Fibroblast of lung (primary cell): ENCODE data around the gene CAPN13. TPM values are rescaled to one million over a fixed set of nuclear protein-coding genes. Genes with fewer than 3 reads are reported as not detected.

Experiments used
- DNase-seq, 2 donors: peaks; one replicate each; pipeline versions ENCODE4 v3.0.0 to v3.0.0-alpha.2; 2010; ENCODE audit warnings: low read depth in 2 of 2
- H2AFZ ChIP-seq: 2 replicates; pipeline ENCODE4 v1.5.1; 2012; ENCODE audit warnings: low read length, control low read depth, inconsistent platforms
- H3K27ac ChIP-seq: 2 replicates; pipeline ENCODE4 v1.5.1; 2011; ENCODE audit warnings: low read length, control low read depth; ENCODE audit not compliant: insufficient read depth
- H3K27me3 ChIP-seq: 2 replicates; pipeline ENCODE4 v1.5.1; 2011; ENCODE audit warnings: mild to moderate bottlenecking, low read length; ENCODE audit not compliant: control insufficient read depth, insufficient read depth
- H3K36me3 ChIP-seq: 2 replicates; pipeline ENCODE4 v1.5.1; 2011; ENCODE audit warnings: low read length; ENCODE audit not compliant: control insufficient read depth, insufficient read depth
- H3K4me1 ChIP-seq: 2 replicates; pipeline ENCODE4 v1.5.1; 2011; ENCODE audit warnings: low read length; ENCODE audit not compliant: control insufficient read depth, insufficient read depth; ENCODE audit errors: extremely low read depth
- H3K4me2 ChIP-seq: 2 replicates; pipeline ENCODE4 v1.5.1; 2011; ENCODE audit warnings: low read length, control low read depth; ENCODE audit not compliant: insufficient read depth; ENCODE audit errors: extremely low read depth
- H3K4me3 ChIP-seq, 4 experiments: fragments of 200-600 bp in 1 of 4; sonication (generic) in 1 of 4; replicated peaks in 1 of 4; 2 replicates each; pipeline ENCODE4 v1.5.1; 2011 to 2016; ENCODE audit warnings: low read length in 4 of 4, low read depth in 3 of 4, mild to moderate bottlenecking in 3 of 4, control low read depth in 2 of 4, inconsistent platforms in 1 of 4, mixed read lengths in 1 of 4; ENCODE audit not compliant: insufficient read depth in 1 of 4; ENCODE audit errors: control extremely low read depth in 1 of 4
- H3K79me2 ChIP-seq: 2 replicates; pipeline ENCODE4 v1.5.1; 2012; ENCODE audit warnings: mild to moderate bottlenecking, low read length, inconsistent platforms; ENCODE audit not compliant: control insufficient read depth, insufficient read depth
- H3K9ac ChIP-seq: 2 replicates; pipeline ENCODE4 v1.5.1; 2011; ENCODE audit warnings: mild to moderate bottlenecking, low read length, control low read depth; ENCODE audit not compliant: insufficient read depth
- H3K9me3 ChIP-seq: 2 replicates; pipeline ENCODE4 v1.5.1; 2012; ENCODE audit warnings: low read depth, low read length; ENCODE audit not compliant: control insufficient read depth, insufficient read depth
- H4K20me1 ChIP-seq: 2 replicates; pipeline ENCODE4 v1.5.1; 2011; ENCODE audit warnings: low read length; ENCODE audit not compliant: control insufficient read depth, insufficient read depth; ENCODE audit errors: extremely low read depth
- EZH2 ChIP-seq: IDR thresholded peaks from 2 replicates; pipeline ENCODE4 v1.5.1; 2012; ENCODE audit warnings: low read length, control low read depth, mild to moderate bottlenecking; ENCODE audit errors: missing control alignments
- polyA plus RNA-seq, 2 donors: library from polyadenylated mRNA; depleted of rRNA in 1 of 2; stranded (reverse) in 1 of 2; unstranded in 1 of 2; fragments of >200 nt; gene quantifications; 2 replicates each; pipeline ENCODE4 v1.2.1, GENCODE V29; 2011 to 2012; ENCODE audit warnings: missing spikeins in 1 of 2
- total RNA-seq: library from RNA; depleted of rRNA; stranded (reverse); fragments of >200 nt; gene quantifications from 2 replicates; pipeline ENCODE4 v1.2.1, GENCODE V29; 2014
- TF ChIP-seq, protein P1 (sequence below), 2 donors: IDR thresholded peaks in 1 of 2; conservative IDR thresholded peaks in 1 of 2; 1 replicate in 1 of 2; 2 replicates in 1 of 2; pipeline ENCODE4 v1.5.1; 2011 to 2012; ENCODE audit warnings: low read length in 2 of 2, control low read depth in 1 of 2, inconsistent platforms in 1 of 2, low read depth in 1 of 2, mild to moderate bottlenecking in 1 of 2

CAPN13 gene
- total and polyA plus RNA-seq, 2 donors (not counting 1 experiment from before 2014, with no cell fraction given) = not detected

- Histone ChIP-seq H2AFZ (no peak overlapping the region), H3K79me2 (no peaks in the 10 kb centered on the region), H3K27me3 (no peaks in the 10 kb centered on the region), H3K9ac (no peak overlapping the region), H3K4me2 (no peak overlapping the region), H3K4me3 (no peak overlapping the region), H3K36me3 (no peaks in the 10 kb centered on the region), H3K27ac (no peak overlapping the region), H4K20me1 (no peaks in the 10 kb centered on the region), H3K9me3 (no peaks in the 10 kb centered on the region), H3K4me1 (no peaks in the 10 kb centered on the region)
- peak; percentile 33 to 42 for DNase-seq
- no peak for TF ChIP-seq EZH2
- TF ChIP-seq, protein P1, sequence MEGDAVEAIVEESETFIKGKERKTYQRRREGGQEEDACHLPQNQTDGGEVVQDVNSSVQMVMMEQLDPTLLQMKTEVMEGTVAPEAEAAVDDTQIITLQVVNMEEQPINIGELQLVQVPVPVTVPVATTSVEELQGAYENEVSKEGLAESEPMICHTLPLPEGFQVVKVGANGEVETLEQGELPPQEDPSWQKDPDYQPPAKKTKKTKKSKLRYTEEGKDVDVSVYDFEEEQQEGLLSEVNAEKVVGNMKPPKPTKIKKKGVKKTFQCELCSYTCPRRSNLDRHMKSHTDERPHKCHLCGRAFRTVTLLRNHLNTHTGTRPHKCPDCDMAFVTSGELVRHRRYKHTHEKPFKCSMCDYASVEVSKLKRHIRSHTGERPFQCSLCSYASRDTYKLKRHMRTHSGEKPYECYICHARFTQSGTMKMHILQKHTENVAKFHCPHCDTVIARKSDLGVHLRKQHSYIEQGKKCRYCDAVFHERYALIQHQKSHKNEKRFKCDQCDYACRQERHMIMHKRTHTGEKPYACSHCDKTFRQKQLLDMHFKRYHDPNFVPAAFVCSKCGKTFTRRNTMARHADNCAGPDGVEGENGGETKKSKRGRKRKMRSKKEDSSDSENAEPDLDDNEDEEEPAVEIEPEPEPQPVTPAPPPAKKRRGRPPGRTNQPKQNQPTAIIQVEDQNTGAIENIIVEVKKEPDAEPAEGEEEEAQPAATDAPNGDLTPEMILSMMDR (conservative IDR thresholded peaks at IDR 0.05 in 1 of 2, IDR thresholded peaks at IDR 0.05 in 1 of 2; ENCODE audit: low read depth in 1 of 2, low read length in 2 of 2) = no peak
Observed at GRCh38 chr2:30694286-30695055, 112.8 kb downstream of the CAPN13 start.

DNA sequence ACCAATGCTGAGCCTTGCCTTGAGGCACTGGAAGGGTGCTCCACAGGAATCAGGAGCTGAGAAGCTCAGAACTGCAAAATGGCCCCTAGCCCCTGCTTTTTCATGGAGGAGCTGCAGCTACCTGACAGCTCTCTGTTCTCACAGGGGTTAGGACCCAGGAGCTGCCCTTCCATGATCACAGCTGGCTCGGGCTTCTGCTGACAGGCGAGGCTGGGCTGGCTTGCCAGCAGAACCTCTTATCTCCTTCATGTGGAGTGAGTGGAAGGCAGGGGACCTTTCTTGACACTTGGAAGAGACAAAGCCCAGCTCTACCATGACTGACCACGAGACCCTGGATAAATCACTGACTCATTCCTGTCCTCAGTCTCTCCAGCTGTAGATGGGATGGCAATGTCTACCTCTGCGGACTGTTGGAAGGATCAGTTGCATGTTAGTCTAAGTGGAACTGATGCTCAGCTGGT, 113.4 kb downstream of the CAPN13 start:
- H3K27me3 ChIP-seq = no peaks in the 10 kb centered on the region
- H3K4me1 ChIP-seq = no peaks in the 10 kb centered on the region
- H2AFZ ChIP-seq = no peak overlapping the region
- H4K20me1 ChIP-seq = no peaks in the 10 kb centered on the region
- no peak overlapping the region for H3K9ac ChIP-seq
- H3K4me2 ChIP-seq = no peak overlapping the region
- H3K79me2 ChIP-seq = no peaks in the 10 kb centered on the region
- H3K4me3 ChIP-seq = no peak overlapping the region
- no peak overlapping the region for H3K27ac ChIP-seq
- no peaks in the 10 kb centered on the region for H3K9me3 ChIP-seq
- TF ChIP-seq, protein P1 (conservative IDR thresholded peaks at IDR 0.05 in 1 of 2, IDR thresholded peaks at IDR 0.05 in 1 of 2; ENCODE audit: low read depth in 1 of 2, low read length in 2 of 2) = no peak
- TF ChIP-seq EZH2 = no peak
- H3K36me3 ChIP-seq = no peaks in the 10 kb centered on the region
- DNase-seq = no peak

DNA sequence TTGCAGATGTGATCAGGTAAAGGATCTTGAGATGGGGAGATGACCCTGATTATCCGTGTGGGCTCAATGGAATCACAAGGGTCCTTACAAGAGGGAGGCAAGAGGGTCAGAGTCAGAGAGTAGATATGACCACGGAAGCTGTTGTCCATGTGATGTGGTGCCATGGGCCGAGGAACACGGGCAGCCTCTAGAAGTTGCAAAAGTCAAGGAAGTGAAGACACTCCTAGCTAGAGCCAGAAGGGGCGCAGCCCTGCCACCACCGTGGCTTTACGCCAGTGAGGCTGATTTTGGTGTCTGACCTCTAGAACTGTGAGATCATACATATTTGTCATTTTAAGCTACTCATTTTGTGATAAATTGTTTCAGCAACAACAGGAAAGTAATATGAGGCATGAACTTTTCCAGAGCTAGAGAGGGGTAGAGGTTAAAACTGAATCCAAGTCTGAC, 114.4 kb downstream of the CAPN13 start:
- DNase-seq = no peak

More for the DNA sequence above, 114.4 kb downstream of the CAPN13 start:
- Histone ChIP-seq H3K9me3 (no peaks in the 10 kb centered on the region), H3K4me3 (no peak overlapping the region), H3K27me3 (no peaks in the 10 kb centered on the region), H3K27ac (no peak overlapping the region), H3K4me1 (no peaks in the 10 kb centered on the region), H3K79me2 (no peaks in the 10 kb centered on the region), H3K4me2 (no peak overlapping the region), H2AFZ (no peak overlapping the region), H3K36me3 (no peaks in the 10 kb centered on the region), H3K9ac (no peak overlapping the region), H4K20me1 (no peaks in the 10 kb centered on the region)
- TF ChIP-seq, protein P1 (conservative IDR thresholded peaks at IDR 0.05 in 1 of 2, IDR thresholded peaks at IDR 0.05 in 1 of 2; ENCODE audit: low read depth in 1 of 2, low read length in 2 of 2) = no peak
- no peak for TF ChIP-seq EZH2
